Smooth muscle cell (in vitro differentiated cells): ENCODE results near the gene CLDN3. TPM values are rescaled to one million over a fixed set of nuclear protein-coding genes. Genes with fewer than 3 reads are reported as not detected.

Experiments used
- DNase-seq: peaks from one replicate; lab custom pipeline; 2025; ENCODE audit not compliant: unreplicated experiment; lab: John Stamatoyannopoulos, UW
- H2AFZ ChIP-seq: fragments of 200-600 bp; sonication (generic); 2 replicates; pipeline ENCODE4 v1.6.0; 2016; ENCODE audit warnings: antibody characterized with exemption, low read depth, mild to moderate bottlenecking
- H3F3A ChIP-seq: fragments of 200-600 bp; sonication (generic); 2 replicates; pipeline ENCODE4 v1.6.0; 2017; ENCODE audit warnings: antibody characterized with exemption, low read depth
- H3K27ac ChIP-seq: fragments of 200-600 bp; sonication (generic); 2 replicates; pipeline ENCODE4 v1.5.1; 2016; ENCODE audit warnings: low read depth, mild to moderate bottlenecking
- H3K27me3 ChIP-seq: fragments of 200-600 bp; sonication (generic); 2 replicates; pipeline ENCODE4 v1.6.1; 2016; ENCODE audit warnings: low read depth, mild to moderate bottlenecking
- H3K36me3 ChIP-seq: fragments of 200-600 bp; sonication (generic); 2 replicates; pipeline ENCODE4 v1.5.1; 2016; ENCODE audit warnings: low read depth
- H3K4me1 ChIP-seq: fragments of 200-600 bp; sonication (generic); 2 replicates; pipeline ENCODE4 v1.5.1; 2016; ENCODE audit warnings: low read depth
- H3K4me2 ChIP-seq: fragments of 200-600 bp; sonication (generic); 2 replicates; pipeline ENCODE4 v1.6.0; 2016; ENCODE audit warnings: mild to moderate bottlenecking
- H3K4me3 ChIP-seq: fragments of 200-600 bp; sonication (generic); 2 replicates; pipeline ENCODE4 v1.5.1; 2016; ENCODE audit warnings: mild to moderate bottlenecking
- H3K79me2 ChIP-seq: fragments of 200-600 bp; sonication (generic); 2 replicates; pipeline ENCODE4 v1.6.0; 2016; ENCODE audit warnings: low read depth, mild to moderate bottlenecking
- H3K9ac ChIP-seq: fragments of 200-600 bp; sonication (generic); 2 replicates; pipeline ENCODE4 v1.6.0; 2016; ENCODE audit warnings: low read depth
- H3K9me3 ChIP-seq: fragments of 200-600 bp; sonication (generic); replicated peaks from 2 replicates; pipeline ENCODE4 v1.5.1; 2016; ENCODE audit warnings: low read depth
- H4K20me1 ChIP-seq: fragments of 200-600 bp; sonication (generic); 2 replicates; pipeline ENCODE4 v1.6.0; 2016; ENCODE audit warnings: low read depth
- WGBS: methylation state at CpG from one replicate; pipeline ENCODE4 v1.1.7; 2016; ENCODE audit warnings: low lambda C conversion rate; 5-methylcytosine and 5-hydroxymethylcytosine counted together
- polyA plus RNA-seq: library from polyadenylated mRNA; unstranded; fragments of >200 nt; fragmentation: Nextera tagmentation; extraction: Ambion mirVana; gene quantifications from 2 replicates; pipeline ENCODE4 v1.2.1, GENCODE V29; 2016
- total RNA-seq: library from RNA; depleted of rRNA; stranded (reverse); fragments of >200 nt; gene quantifications from 2 replicates; pipeline ENCODE4 v1.2.3, GENCODE V29; 2014
- TF ChIP-seq, protein P1 (sequence below): fragments of 200-600 bp; sonication (generic); IDR thresholded peaks from 2 replicates; pipeline ENCODE4 v1.5.1; 2017; ENCODE audit warnings: borderline replicate concordance, mild to moderate bottlenecking, antibody characterized with exemption; ENCODE audit not compliant: insufficient read depth, poor library complexity, severe bottlenecking

CLDN3 gene
- total and polyA plus RNA-seq, 2 experiments from 2014 or later: 0.16 TPM; not detected in 1

DNA sequence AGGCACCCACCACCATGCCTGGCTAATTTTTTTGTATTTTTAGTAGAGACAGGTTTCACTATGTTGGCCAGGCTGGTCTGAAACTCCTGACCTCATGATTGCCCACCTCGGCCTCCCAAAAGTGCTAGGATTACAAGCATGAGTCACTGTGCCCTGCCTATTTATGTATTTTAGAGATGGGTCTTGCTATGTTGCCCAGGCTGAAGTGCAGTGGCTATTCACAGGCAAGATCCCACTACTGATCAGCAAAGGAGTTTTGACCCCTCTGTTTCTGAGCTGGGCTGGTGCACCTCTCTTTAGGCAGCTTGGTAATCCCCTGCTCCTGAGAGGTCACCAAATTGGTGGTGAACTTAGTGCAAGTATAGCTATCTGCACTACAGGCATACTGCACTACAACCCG lies 37.7 kb downstream of the CLDN3 start:
- H4K20me1 ChIP-seq: no peaks in the 10 kb centered on the region
- no peak for DNase-seq
- H3K9me3 ChIP-seq: no peaks in the 10 kb centered on the region
- no peak overlapping the region for H2AFZ ChIP-seq
- no peak overlapping the region for H3K27ac ChIP-seq
- TF ChIP-seq, protein P1, sequence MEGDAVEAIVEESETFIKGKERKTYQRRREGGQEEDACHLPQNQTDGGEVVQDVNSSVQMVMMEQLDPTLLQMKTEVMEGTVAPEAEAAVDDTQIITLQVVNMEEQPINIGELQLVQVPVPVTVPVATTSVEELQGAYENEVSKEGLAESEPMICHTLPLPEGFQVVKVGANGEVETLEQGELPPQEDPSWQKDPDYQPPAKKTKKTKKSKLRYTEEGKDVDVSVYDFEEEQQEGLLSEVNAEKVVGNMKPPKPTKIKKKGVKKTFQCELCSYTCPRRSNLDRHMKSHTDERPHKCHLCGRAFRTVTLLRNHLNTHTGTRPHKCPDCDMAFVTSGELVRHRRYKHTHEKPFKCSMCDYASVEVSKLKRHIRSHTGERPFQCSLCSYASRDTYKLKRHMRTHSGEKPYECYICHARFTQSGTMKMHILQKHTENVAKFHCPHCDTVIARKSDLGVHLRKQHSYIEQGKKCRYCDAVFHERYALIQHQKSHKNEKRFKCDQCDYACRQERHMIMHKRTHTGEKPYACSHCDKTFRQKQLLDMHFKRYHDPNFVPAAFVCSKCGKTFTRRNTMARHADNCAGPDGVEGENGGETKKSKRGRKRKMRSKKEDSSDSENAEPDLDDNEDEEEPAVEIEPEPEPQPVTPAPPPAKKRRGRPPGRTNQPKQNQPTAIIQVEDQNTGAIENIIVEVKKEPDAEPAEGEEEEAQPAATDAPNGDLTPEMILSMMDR: no peak
- H3F3A ChIP-seq: no peaks in the 10 kb centered on the region
- no peaks in the 10 kb centered on the region for H3K36me3 ChIP-seq
- no peak overlapping the region for H3K4me3 ChIP-seq
- no peak overlapping the region for H3K4me2 ChIP-seq
- WGBS: 79% methylated on average over 2 of the region's 2 CpGs
- no peaks in the 10 kb centered on the region for H3K27me3 ChIP-seq
- H3K9ac ChIP-seq: no peak overlapping the region
- no peaks in the 10 kb centered on the region for H3K79me2 ChIP-seq
- H3K4me1 ChIP-seq: no peaks in the 10 kb centered on the region

GRCh38 chr7:73730485-73730884 lies 39.6 kb downstream of the CLDN3 start:
- H3K9me3 ChIP-seq: no peaks in the 10 kb centered on the region
- no peak for DNase-seq
- TF ChIP-seq, protein P1: no peak
- no peaks in the 10 kb centered on the region for H3K27me3 ChIP-seq
- H3K79me2 ChIP-seq: no peaks in the 10 kb centered on the region
- 56% methylated on average over 3 of the region's 3 CpGs for WGBS
- no peak overlapping the region for H3K27ac ChIP-seq
- H4K20me1 ChIP-seq: no peaks in the 10 kb centered on the region
- no peak overlapping the region for H3K4me2 ChIP-seq
- no peaks in the 10 kb centered on the region for H3K4me1 ChIP-seq
- H3F3A ChIP-seq: no peaks in the 10 kb centered on the region
- H3K36me3 ChIP-seq: no peaks in the 10 kb centered on the region
- no peak overlapping the region for H3K4me3 ChIP-seq
- H2AFZ ChIP-seq: no peak overlapping the region
- H3K9ac ChIP-seq: no peak overlapping the region

GRCh38 chr7:73728551-73728950 lies 41.5 kb downstream of the CLDN3 start:
- Histone ChIP-seq H3K9ac (no peak overlapping the region), H3K36me3 (no peaks in the 10 kb centered on the region), H3K27me3 (no peaks in the 10 kb centered on the region), H2AFZ (no peak overlapping the region), H3K4me3 (no peak overlapping the region), H3F3A (no peaks in the 10 kb centered on the region), H3K9me3 (no peaks in the 10 kb centered on the region), H3K4me1 (no peaks in the 10 kb centered on the region), H3K4me2 (no peak overlapping the region), H4K20me1 (no peaks in the 10 kb centered on the region), H3K79me2 (no peaks in the 10 kb centered on the region), H3K27ac (no peak overlapping the region)
- TF ChIP-seq, protein P1: no peak
- DNase-seq: no peak
- 78% methylated on average over 5 of the region's 5 CpGs for WGBS

DNA sequence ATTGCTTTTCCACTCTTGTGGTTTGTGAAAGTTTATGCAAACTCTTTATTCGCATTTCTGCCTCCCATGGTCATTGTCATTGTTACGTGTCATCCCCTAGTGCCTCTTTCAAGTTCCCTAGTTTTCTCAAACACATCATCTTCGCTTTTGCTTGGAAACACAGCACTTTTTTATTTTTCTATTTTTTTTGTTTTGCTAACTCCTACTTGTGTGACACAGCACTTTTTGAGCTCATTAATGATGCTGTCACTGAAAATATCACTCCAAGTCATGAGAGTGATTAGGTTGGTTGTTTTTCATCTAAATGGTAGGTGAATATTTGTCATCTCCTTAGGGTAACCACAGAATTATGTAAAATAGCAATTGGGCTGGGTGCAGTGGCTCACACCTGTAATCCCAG lies 42.1 kb downstream of the CLDN3 start:
- H2AFZ ChIP-seq: no peak overlapping the region
- H3F3A ChIP-seq: no peaks in the 10 kb centered on the region
- no peaks in the 10 kb centered on the region for H3K27me3 ChIP-seq
- DNase-seq: no peak
- H3K9me3 ChIP-seq: no peaks in the 10 kb centered on the region
- H3K36me3 ChIP-seq: no peaks in the 10 kb centered on the region
- no peak overlapping the region for H3K9ac ChIP-seq
- H4K20me1 ChIP-seq: no peaks in the 10 kb centered on the region
- H3K4me3 ChIP-seq: no peak overlapping the region
- no peak overlapping the region for H3K4me2 ChIP-seq
- WGBS: 75% methylated on average over 3 of the region's 3 CpGs
- TF ChIP-seq, protein P1: no peak
- no peaks in the 10 kb centered on the region for H3K4me1 ChIP-seq
- H3K27ac ChIP-seq: no peak overlapping the region
- H3K79me2 ChIP-seq: no peaks in the 10 kb centered on the region
